A549 (cell line): Measurements from ENCODE around the gene CLTCL1.

Source experiments
- BHLHE40 ChIP-seq: IDR thresholded peaks from 2 replicates; pipeline ENCODE4 v1.6.1; 2012; ENCODE audit warnings: low read depth, low read length, inconsistent platforms
- EHMT2 ChIP-seq: fragments of 200-600 bp; sonication (generic); IDR thresholded peaks from 2 replicates; pipeline ENCODE4 v1.6.1; 2016; ENCODE audit warnings: antibody characterized with exemption, low read depth, mild to moderate bottlenecking, moderate library complexity
- EP300 ChIP-seq, 2 experiments: fragments of >200 bp; sonication (Bioruptor Twin); formaldehyde crosslinking; IDR thresholded peaks; 2 replicates in 1 of 2; 3 replicates in 1 of 2; pipeline ENCODE4 v1.6.1; 2016 to 2017
- POLR2A ChIP-seq: IDR thresholded peaks from 2 replicates; pipeline ENCODE4 v1.6.1; 2012; ENCODE audit warnings: mild to moderate bottlenecking, low read length
- POLR2AphosphoS2 ChIP-seq: conservative IDR thresholded peaks from 2 replicates; pipeline ENCODE4 v1.6.1; 2012; ENCODE audit warnings: low read length, improper control_type of control experiment, inconsistent platforms
- SREBF2 ChIP-seq: fragments of 450-650 bp; IDR thresholded peaks from 2 replicates; pipeline ENCODE4 v1.6.1; 2014; ENCODE audit warnings: mild to moderate bottlenecking, moderate library complexity
- TF ChIP-seq, protein P1 (sequence below): fragments of >200 bp; sonication (Bioruptor Twin); formaldehyde crosslinking; IDR thresholded peaks from 3 replicates; pipeline ENCODE4 v1.5.1; 2016

DNA sequence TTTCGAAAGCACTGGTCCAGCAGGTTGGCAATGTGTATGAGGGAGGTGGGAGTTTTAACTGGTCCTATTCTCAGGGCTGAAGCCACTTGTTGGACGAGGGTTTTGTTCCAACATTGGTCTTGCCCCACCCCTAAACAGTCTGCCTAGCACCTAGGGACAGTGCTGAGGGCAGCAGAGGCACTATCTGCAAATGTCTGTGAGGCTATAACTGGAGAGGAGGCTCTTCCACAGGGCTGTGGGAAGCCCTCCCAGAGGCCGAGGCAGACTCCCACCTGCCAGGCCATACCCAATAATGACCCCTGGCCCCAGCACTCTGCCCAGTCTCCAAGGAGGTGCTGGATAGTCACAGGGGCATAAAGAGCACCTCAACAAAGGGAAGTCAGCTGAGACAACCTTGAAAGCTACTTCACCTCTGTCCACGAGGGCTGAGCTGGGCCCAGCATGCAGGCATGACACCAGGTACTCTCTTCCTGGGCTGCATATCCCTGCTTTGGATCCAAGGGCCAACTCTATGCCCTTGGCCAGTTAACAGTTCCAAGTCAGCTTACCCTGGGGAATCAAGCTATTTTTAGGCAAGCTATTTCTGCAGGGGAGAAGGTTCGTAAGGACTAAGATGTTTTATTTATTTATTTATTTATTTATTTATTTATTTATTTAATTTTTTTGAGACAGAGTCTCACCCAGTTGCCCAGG is 72.8 kb downstream of the CLTCL1 start:
- no peak for TF ChIP-seq SREBF2
- TF ChIP-seq, protein P1, sequence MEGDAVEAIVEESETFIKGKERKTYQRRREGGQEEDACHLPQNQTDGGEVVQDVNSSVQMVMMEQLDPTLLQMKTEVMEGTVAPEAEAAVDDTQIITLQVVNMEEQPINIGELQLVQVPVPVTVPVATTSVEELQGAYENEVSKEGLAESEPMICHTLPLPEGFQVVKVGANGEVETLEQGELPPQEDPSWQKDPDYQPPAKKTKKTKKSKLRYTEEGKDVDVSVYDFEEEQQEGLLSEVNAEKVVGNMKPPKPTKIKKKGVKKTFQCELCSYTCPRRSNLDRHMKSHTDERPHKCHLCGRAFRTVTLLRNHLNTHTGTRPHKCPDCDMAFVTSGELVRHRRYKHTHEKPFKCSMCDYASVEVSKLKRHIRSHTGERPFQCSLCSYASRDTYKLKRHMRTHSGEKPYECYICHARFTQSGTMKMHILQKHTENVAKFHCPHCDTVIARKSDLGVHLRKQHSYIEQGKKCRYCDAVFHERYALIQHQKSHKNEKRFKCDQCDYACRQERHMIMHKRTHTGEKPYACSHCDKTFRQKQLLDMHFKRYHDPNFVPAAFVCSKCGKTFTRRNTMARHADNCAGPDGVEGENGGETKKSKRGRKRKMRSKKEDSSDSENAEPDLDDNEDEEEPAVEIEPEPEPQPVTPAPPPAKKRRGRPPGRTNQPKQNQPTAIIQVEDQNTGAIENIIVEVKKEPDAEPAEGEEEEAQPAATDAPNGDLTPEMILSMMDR = no peak
- no peak for TF ChIP-seq POLR2AphosphoS2
- no peak for TF ChIP-seq POLR2A
- no peak for TF ChIP-seq EHMT2
- TF ChIP-seq BHLHE40 = no peak
- no peak for TF ChIP-seq EP300 (IDR thresholded peaks at IDR 0.05)
